ENCODE results near the gene CHD9NB.
"Not testable (repeated sequence)": the region's sequence is repeated elsewhere in the genome, so short reads cannot be mapped to it uniquely, and the experiment has no call there.

Gene CHD9NB

GRCh38 chr16:53056392-53056881 is 3.7 kb upstream of the CHD9NB start:
- DNase-seq (ENCODE audit: low spot score) = no peak

- DNase-seq (ENCODE audit: low spot score) = peak; percentile 28
These were observed 3.1 kb upstream of the CHD9NB start for GRCh38 chr16:53055541-53056391.

GRCh38 chr16:53054670-53055485 is 2.2 kb upstream of the CHD9NB start, which contains the start of gene CHD9:
TSS of gene CHD9 (plus strand) at chr16:53054991. CDS start at chr16:53156090, 101,099 bp downstream.
- peak; percentile 83 for DNase-seq (ENCODE audit: low spot score)

GRCh38 chr16:53053967-53054669 is 1.4 kb upstream of the CHD9NB start:
- no peak for DNase-seq (ENCODE audit: low spot score)

GRCh38 chr16:53051255-53051654 is 1.4 kb downstream of the CHD9NB start:
- DNase-seq (ENCODE audit: low spot score) = not testable (repeated sequence)

- no peak for DNase-seq (ENCODE audit: low spot score)
These were observed 4.4 kb downstream of the CHD9NB start for GRCh38 chr16:53048139-53048915.

- DNase-seq (ENCODE audit: low spot score) = not testable (repeated sequence)
These were observed 5.2 kb downstream of the CHD9NB start for GRCh38 chr16:53047515-53047914.

GRCh38 chr16:53045341-53046220 is 7.1 kb downstream of the CHD9NB start:
- no peak for DNase-seq (ENCODE audit: low spot score)

GRCh38 chr16:53043986-53044601 is 8.6 kb downstream of the CHD9NB start:
- DNase-seq (ENCODE audit: low spot score) = no peak

- no peak for DNase-seq (ENCODE audit: low spot score)
These were observed 9.3 kb downstream of the CHD9NB start for GRCh38 chr16:53043428-53043831.

GRCh38 chr16:53042235-53042701 is 10.4 kb downstream of the CHD9NB start:
- DNase-seq (ENCODE audit: low spot score) = no peak

- no peak for DNase-seq (ENCODE audit: low spot score)
These were observed 11.2 kb downstream of the CHD9NB start for GRCh38 chr16:53041320-53042051.

- DNase-seq (ENCODE audit: low spot score) = no peak
These were observed 11.9 kb downstream of the CHD9NB start for GRCh38 chr16:53040788-53041187.

- not testable (repeated sequence) for DNase-seq (ENCODE audit: low spot score)
These were observed 16.0 kb downstream of the CHD9NB start for GRCh38 chr16:53036711-53037110.

- DNase-seq (ENCODE audit: low spot score) = no peak
These were observed 16.6 kb downstream of the CHD9NB start for GRCh38 chr16:53036066-53036465.

GRCh38 chr16:53035176-53035942 is 17.3 kb downstream of the CHD9NB start:
- DNase-seq (ENCODE audit: low spot score) = no peak

GRCh38 chr16:53034306-53034705 is 18.4 kb downstream of the CHD9NB start:
- no peak for DNase-seq (ENCODE audit: low spot score)

- no peak for DNase-seq (ENCODE audit: low spot score)
These were observed 21.3 kb downstream of the CHD9NB start for GRCh38 chr16:53031323-53031942.
